ENCODE results near the gene SMIM8.

SMIM8 gene

DNA sequence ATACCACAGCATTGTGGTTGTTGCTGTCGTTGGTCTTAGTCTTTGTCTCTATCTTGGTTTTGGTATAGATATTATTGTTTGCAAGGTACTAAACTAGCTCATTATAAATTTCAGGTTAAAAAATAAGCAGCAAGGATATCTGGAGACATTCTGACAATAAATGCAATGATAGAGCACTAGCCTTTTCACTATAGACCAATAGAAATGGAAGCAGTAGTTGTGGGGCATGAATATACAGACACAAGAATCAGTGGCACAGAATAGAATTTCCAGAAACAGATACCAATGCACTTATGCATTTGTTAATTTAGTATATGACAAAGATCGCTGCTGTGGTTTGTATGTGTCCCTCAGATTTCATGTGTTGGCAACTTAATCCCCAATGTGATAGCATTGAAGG is 54.3 kb downstream of the SMIM8 start:
- Histone ChIP-seq H2AFZ (ENCODE audit: low read depth) (no peak overlapping the region), H3K4me2 (no peak overlapping the region), H3K79me2 (ENCODE audit: insufficient read depth, low read depth) (no peaks in the 10 kb centered on the region), H3K36me3 (ENCODE audit: insufficient read depth) (no peaks in the 10 kb centered on the region), H3K4me3 (IDR thresholded peaks at IDR 0.05; ENCODE audit: insufficient read depth, low read depth, low read length) (no peak overlapping the region), H3K4me1 (ENCODE audit: low read depth, poor library complexity, severe bottlenecking) (no peaks in the 10 kb centered on the region), H3K9ac (no peak overlapping the region), H3K27ac (no peak overlapping the region), H3K27me3 (ENCODE audit: insufficient read depth, low read depth) (no peaks in the 10 kb centered on the region), H4K20me1 (ENCODE audit: insufficient read depth) (no peaks in the 10 kb centered on the region)
- no peak for TF ChIP-seq CTCF (conservative IDR thresholded peaks at IDR 0.05; ENCODE audit: low read depth, low read length)

GRCh38 chr6:87378947-87379346 is 56.6 kb downstream of the SMIM8 start:
- H3K36me3 ChIP-seq (ENCODE audit: insufficient read depth) = no peaks in the 10 kb centered on the region
- H3K4me1 ChIP-seq (ENCODE audit: low read depth, poor library complexity, severe bottlenecking) = no peaks in the 10 kb centered on the region
- H3K9ac ChIP-seq = no peak overlapping the region
- no peaks in the 10 kb centered on the region for H3K27me3 ChIP-seq (ENCODE audit: insufficient read depth, low read depth)
- no peak overlapping the region for H2AFZ ChIP-seq (ENCODE audit: low read depth)
- TF ChIP-seq CTCF (conservative IDR thresholded peaks at IDR 0.05; ENCODE audit: low read depth, low read length) = no peak
- H4K20me1 ChIP-seq (ENCODE audit: insufficient read depth) = no peaks in the 10 kb centered on the region
- no peak overlapping the region for H3K27ac ChIP-seq
- H3K79me2 ChIP-seq (ENCODE audit: insufficient read depth, low read depth) = no peaks in the 10 kb centered on the region
- H3K4me3 ChIP-seq (IDR thresholded peaks at IDR 0.05; ENCODE audit: insufficient read depth, low read depth, low read length) = no peak overlapping the region
- H3K4me2 ChIP-seq = no peak overlapping the region

GRCh38 chr6:87382861-87383260 is 60.5 kb downstream of the SMIM8 start:
- Histone ChIP-seq H3K4me2 (no peak overlapping the region), H3K27ac (no peak overlapping the region)

GRCh38 chr6:87384038-87384437 is 61.6 kb downstream of the SMIM8 start:
- no peak for TF ChIP-seq CTCF (conservative IDR thresholded peaks at IDR 0.05; ENCODE audit: low read depth, low read length)
- Histone ChIP-seq H4K20me1 (ENCODE audit: insufficient read depth) (no peaks in the 10 kb centered on the region), H3K36me3 (ENCODE audit: insufficient read depth) (no peaks in the 10 kb centered on the region), H3K27me3 (ENCODE audit: insufficient read depth, low read depth) (no peaks in the 10 kb centered on the region), H3K79me2 (ENCODE audit: insufficient read depth, low read depth) (no peaks in the 10 kb centered on the region), H3K4me1 (ENCODE audit: low read depth, poor library complexity, severe bottlenecking) (no peaks in the 10 kb centered on the region), H3K27ac (no peak overlapping the region), H3K4me2 (no peak overlapping the region), H3K9ac (no peak overlapping the region), H3K4me3 (IDR thresholded peaks at IDR 0.05; ENCODE audit: insufficient read depth, low read depth, low read length) (no peak overlapping the region), H2AFZ (ENCODE audit: low read depth) (no peak overlapping the region)

More at GRCh38 chr6:87382861-87383260, 60.5 kb downstream of the SMIM8 start:
- no peak overlapping the region for H2AFZ ChIP-seq (ENCODE audit: low read depth)
- no peaks in the 10 kb centered on the region for H3K4me1 ChIP-seq (ENCODE audit: low read depth, poor library complexity, severe bottlenecking)
- H3K27me3 ChIP-seq (ENCODE audit: insufficient read depth, low read depth) = no peaks in the 10 kb centered on the region
- H3K36me3 ChIP-seq (ENCODE audit: insufficient read depth) = no peaks in the 10 kb centered on the region
- no peaks in the 10 kb centered on the region for H4K20me1 ChIP-seq (ENCODE audit: insufficient read depth)
- no peak overlapping the region for H3K4me3 ChIP-seq (IDR thresholded peaks at IDR 0.05; ENCODE audit: insufficient read depth, low read depth, low read length)
- no peak overlapping the region for H3K9ac ChIP-seq
- no peaks in the 10 kb centered on the region for H3K79me2 ChIP-seq (ENCODE audit: insufficient read depth, low read depth)
- no peak for TF ChIP-seq CTCF (conservative IDR thresholded peaks at IDR 0.05; ENCODE audit: low read depth, low read length)

All from KMS-11 (cell line).